ENCODE measurements around the gene LDB3.

The LDB3 gene

GRCh38 chr10:86742230-86742629 lies 73.9 kb downstream of the LDB3 start:
- no peak for DNase-seq

- DNase-seq = no peak
Observed at GRCh38 chr10:86744067-86744725, 75.9 kb downstream of the LDB3 start.

DNA sequence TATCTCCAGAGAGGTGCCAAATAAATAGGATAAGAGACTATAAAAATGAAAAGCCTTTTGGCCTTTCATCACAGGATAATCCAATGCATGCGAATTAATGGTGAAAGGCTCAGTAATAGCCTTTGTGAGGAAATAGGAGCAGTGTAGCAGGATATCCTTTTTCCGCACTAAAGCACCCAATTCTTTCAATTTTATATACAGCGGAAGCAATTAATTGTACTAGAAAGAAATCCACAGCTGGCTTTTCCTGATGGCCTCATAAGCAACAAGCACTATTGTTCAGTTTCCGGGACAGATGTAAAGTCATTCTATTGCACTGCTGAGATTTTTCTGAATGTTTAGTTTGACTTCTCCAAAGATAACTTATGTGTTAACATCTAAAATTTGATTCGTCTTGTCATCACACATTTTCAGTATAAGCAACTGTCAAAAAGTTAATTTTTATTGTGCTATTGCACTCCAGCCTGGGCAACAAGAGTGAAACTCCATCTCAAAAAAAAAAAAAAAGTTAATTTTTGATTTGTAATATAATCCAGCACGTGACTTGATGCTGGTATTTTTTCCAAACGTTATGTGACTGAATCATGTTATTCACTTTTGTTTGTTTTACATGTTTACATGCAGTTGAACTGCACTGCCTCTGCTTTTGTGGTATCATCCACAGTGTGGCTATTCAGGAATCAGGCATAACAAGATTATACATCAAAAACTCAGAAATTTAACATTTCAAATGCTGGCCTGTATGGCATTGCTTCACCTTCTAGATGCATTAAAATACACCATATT lies 79.7 kb downstream of the LDB3 start:
- no peak for DNase-seq

GRCh38 chr10:86749854-86750253 lies 81.5 kb downstream of the LDB3 start:
- DNase-seq = no peak

DNA sequence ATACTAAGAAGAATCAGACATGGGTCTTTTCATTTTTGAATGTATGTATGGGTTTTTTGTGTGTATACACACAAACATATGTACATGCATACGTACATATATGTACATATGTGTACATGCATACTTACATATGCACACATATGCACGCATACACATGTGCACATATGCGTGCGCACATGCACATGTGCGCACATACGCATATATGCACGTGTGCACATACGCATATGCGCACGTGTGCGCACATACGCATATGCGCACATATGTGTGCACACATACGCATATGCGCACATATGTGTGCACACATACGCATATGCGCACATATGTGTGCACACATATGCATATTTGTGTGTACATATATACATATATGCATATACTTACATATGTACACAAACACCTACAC lies 83.2 kb downstream of the LDB3 start:
- DNase-seq = no peak

DNA sequence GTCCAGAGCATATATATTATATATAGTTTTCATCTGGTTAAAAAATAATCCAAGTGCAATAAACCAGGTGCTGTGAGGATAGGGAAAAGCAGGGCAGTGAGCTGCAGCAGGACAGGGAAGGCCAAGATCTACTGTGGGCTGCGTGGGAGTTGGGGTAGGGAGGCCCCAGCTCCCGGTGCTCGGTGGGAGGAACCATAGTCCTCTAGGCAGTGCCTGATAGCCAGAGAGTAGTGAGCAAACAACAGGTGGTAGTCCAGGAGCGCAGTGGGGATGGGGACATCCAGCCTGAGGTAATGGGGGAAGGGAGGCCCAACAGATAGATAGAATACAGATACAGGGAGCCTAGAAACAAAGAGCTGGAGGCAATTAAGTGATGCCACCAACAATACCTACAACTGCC lies 84.0 kb downstream of the LDB3 start:
- no peak for DNase-seq

GRCh38 chr10:86753051-86753450 lies 84.7 kb downstream of the LDB3 start:
- no peak for DNase-seq

- DNase-seq = no peak
Observed at GRCh38 chr10:86753638-86754434, 85.5 kb downstream of the LDB3 start.

- DNase-seq = no peak
Observed at GRCh38 chr10:86755454-86755739, 87.1 kb downstream of the LDB3 start.

DNA sequence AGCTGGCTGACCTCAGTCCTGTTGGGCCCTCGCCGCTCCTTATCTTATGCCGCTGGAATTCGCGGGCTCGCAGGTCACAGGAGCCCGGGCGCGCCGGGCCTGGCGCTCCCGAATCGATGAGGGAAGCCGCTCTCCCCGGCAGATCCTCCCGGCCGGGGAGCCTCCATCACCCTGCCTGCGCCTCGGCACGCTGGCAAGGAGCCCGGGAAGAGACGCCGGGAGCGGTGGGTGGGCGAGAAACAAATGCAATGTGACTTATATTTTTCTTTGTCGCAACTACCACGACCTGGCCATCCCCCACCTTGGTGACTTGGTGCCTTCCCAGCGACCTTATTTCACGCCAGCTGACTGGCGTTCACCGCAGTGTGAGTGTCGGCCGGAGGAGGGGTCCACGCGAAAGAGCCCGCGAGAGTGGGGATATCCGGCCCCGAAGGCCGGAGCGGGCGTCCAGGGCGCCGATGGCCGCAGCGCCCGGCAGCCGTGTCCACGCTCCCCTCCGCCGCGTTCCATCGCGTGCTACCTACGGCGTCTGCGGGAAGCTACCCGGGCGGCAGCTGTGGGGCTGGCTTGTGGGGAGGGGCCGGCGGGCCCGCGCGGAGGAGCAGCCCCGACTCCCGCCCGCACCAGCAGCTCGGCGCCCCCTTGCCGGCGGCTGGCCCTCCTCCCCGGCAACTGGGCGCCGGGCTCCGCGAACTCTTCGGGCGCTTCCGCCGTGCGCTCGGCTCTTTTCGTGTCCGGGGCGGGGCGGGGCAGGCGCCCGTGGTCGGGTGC lies 87.6 kb downstream of the LDB3 start:
- peak; percentile 92 for DNase-seq

DNA sequence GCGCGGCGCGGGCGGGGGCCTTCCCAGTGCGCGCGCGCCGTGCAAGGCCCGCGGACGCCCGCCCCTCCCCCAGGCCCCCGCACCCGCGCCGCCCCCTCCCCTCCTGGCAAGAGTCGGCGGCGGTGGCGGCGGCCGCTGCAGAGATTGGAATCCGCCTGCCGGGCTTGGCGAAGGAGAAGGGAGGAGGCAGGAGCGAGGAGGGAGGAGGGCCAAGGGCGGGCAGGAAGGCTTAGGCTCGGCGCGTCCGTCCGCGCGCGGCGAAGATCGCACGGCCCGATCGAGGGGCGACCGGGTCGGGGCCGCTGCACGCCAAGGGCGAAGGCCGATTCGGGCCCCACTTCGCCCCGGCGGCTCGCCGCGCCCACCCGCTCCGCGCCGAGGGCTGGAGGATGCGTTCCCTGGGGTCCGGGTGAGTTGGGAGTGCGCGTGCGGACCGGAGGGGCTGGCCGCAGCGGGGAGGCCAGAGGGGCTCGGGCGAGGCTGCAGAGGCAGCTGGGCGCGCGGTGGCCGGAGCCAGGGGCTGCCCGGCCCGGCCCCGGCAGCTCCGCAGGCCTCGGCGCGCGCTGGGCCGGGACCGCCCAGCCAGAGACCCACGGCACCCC lies 88.3 kb downstream of the LDB3 start, which contains the start of gene BMPR1A:
Gene BMPR1A (plus strand): TSS at position 109 of the 602 bp plus-strand sequence. CDS start 119,400 bp downstream, outside the sequence.
- no peak for DNase-seq

DNA sequence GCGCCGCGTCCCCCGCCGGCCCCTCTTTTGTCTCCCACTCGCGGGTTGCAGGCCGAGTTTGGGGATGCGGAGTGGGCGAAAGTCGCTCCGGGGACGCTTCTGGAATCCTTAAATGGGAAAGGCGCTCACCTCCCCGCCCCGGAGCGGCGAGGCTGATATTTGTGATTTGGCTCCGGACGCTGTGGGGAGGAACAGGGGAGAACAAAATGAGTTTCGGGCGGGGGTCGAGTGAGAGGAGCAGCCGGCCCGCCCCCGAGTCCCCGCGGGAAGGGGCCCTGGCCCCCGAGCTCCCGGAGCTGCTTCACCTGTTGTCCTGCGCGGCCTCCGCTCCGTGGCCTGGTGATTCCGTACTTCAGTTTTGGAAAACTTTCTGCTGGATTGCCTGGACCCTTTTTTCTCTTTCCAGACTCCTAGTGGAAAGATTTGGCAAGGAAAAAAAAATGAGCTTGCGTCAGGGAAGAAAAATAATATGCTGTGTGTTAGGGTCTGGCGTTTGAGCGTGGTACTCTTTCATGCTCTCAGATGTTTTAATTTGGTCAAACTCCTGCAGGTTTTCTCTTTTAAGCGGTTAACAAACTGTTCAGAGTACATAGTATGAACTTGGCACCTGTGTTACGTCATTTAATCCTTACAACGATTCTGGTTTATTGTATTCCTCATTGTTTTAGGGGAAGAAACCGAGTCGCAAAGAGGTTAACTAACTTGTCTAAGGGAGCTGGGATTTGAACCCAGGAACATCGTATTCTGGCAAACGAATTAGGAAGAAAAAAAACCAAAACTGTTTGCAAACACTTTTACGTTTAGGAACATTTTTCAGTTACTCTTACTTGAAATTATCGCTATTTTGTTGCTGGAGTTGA lies 89.0 kb downstream of the LDB3 start:
- peak; percentile 20 for DNase-seq

DNA sequence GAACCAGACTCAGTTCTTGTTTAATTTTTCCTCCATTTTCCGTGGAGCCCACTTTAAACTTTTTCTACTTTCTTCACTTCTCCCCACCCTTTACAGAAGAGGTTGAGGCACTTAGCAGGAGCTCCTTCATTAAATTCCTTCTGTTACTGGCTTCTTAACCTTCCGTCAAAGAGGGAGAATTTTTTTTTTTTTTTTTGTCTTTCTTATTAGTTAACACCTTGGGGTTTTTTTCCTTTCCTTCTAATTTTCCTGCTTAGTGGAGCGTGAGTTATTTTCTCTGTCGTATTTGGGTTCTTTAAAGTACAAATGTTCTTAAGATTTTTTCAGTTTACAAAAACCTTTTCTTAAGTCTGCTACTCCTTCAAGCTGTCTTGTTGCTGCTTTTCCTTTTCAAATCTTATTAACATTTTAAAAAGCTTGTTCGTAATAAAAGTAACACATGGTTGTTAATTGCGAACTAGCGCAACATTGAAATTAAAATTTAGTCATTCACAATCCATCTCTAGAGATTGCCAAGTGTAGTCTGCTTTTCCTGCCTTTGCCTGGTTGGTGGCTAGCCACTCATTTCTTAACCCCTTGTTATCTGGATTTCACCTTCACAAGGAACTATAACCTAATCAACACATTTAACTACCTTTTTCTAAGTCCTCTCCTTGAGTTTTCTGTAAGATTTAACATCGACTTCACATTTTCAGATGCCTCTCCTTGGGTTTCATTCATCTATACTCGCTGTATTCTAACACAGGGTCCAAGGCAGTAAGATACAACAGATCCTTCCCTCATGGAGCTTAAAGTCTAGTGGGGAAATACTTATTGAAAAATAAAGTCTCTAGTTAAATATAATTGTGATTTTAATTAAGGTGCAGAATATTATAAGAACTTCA lies 90.1 kb downstream of the LDB3 start:
- DNase-seq = no peak

- DNase-seq = no peak
Observed at GRCh38 chr10:86759073-86759672, 90.9 kb downstream of the LDB3 start.

- DNase-seq = no peak
Observed at GRCh38 chr10:86763404-86763803, 95.1 kb downstream of the LDB3 start.

GRCh38 chr10:86765548-86765947 lies 97.2 kb downstream of the LDB3 start:
- no peak for DNase-seq

- no peak for DNase-seq
Observed at GRCh38 chr10:86768412-86769062, 100.2 kb downstream of the LDB3 start.

DNA sequence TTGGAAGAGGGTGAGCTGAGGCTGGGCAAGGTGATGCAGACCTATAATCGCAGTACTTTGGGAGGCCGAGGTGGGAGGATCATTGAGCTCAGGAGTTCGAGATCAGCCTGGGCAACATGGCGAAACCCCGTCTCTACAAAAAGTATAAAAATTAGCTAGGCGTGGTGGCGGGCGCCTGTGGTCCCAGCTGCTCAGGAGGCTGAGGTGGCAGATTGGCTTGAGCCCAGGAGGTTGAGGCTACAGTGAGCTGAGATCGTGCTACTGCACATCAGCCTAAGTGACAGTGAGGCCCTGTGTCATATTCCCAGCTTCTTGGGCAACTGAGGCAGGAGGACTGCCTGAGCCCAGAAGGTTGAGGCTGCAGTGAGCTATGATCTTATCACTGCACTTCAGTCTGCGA lies 101.7 kb downstream of the LDB3 start:
- DNase-seq = no peak

GRCh38 chr10:86770412-86770960 lies 102.2 kb downstream of the LDB3 start:
- no peak for DNase-seq

All from stimulated activated CD4-positive, alpha-beta T cell treated with anti-CD3 and anti-CD28 coated beads, Interleukin-12 subunit alpha, Interleukin-12 subunit beta, amount 100 ng/mL, for 4 hours (primary cell).